HepG2 (cell line): ENCODE data around the gene ROMO1. TPM values are rescaled to one million over a fixed set of nuclear protein-coding genes. Genes with fewer than 3 reads are reported as not detected.

Source experiments
- AFF4 ChIP-seq: sonication (generic); formaldehyde crosslinking; IDR thresholded peaks from 2 replicates; pipeline ENCODE4 v1.4.0; 2020; ENCODE audit warnings: missing genetic modification reagents
- HOXA9 ChIP-seq: sonication (generic); formaldehyde crosslinking; IDR thresholded peaks from 2 replicates; pipeline ENCODE4 v1.8.1; 2022; ENCODE audit warnings: missing genetic modification reagents, mild to moderate bottlenecking, moderate library complexity, borderline replicate concordance
- MLXIP ChIP-seq: sonication (generic); formaldehyde crosslinking; IDR thresholded peaks from 2 replicates; pipeline ENCODE4 v1.9.0; 2021; ENCODE audit warnings: missing genetic modification reagents, borderline replicate concordance
- NAIF1 ChIP-seq: sonication (generic); formaldehyde crosslinking; IDR thresholded peaks from 2 replicates; pipeline ENCODE4 v1.5.0; 2020; ENCODE audit warnings: mild to moderate bottlenecking, missing genetic modification reagents, borderline replicate concordance
- NFIC ChIP-seq: IDR thresholded peaks from 2 replicates; pipeline ENCODE4 v1.6.1; 2012; ENCODE audit warnings: mild to moderate bottlenecking, low read length, inconsistent platforms
- NR3C1 ChIP-seq: sonication (generic); formaldehyde crosslinking; IDR thresholded peaks from 2 replicates; pipeline ENCODE4 v1.4.0; 2020; ENCODE audit warnings: missing genetic modification reagents
- PCBP1 ChIP-seq: fragments of 200-400 bp; formaldehyde crosslinking; IDR thresholded peaks from 2 replicates; pipeline ENCODE4 v1.6.1; 2017; ENCODE audit warnings: mild to moderate bottlenecking, low read depth, low read length, borderline replicate concordance
- RARA ChIP-seq: IDR thresholded peaks from 2 replicates; pipeline ENCODE4 v1.6.1; 2016; ENCODE audit warnings: missing genetic modification reagents, missing compliant biosample characterization
- RBM22 ChIP-seq: fragments of 200-400 bp; formaldehyde crosslinking; optimal IDR thresholded peaks from 2 replicates; pipeline ENCODE3; 2017; ENCODE audit warnings: mild to moderate bottlenecking, low read length, moderate library complexity
- SRSF9 ChIP-seq: fragments of 200-400 bp; formaldehyde crosslinking; IDR thresholded peaks from 2 replicates; pipeline ENCODE4 v1.6.1; 2018; ENCODE audit warnings: borderline replicate concordance, mild to moderate bottlenecking, low read depth, low read length; ENCODE audit not compliant: insufficient read depth, poor library complexity, severe bottlenecking
- STAT6 ChIP-seq: sonication (generic); formaldehyde crosslinking; IDR thresholded peaks from 2 replicates; pipeline ENCODE4 v1.4.0; 2020; ENCODE audit warnings: missing genetic modification reagents, mild to moderate bottlenecking, borderline replicate concordance
- ZBTB10 ChIP-seq: sonication (generic); formaldehyde crosslinking; IDR thresholded peaks from 2 replicates; pipeline ENCODE4 v1.4.0; 2020; ENCODE audit warnings: missing genetic modification reagents, borderline replicate concordance
- ZNF136 ChIP-seq: sonication (generic); formaldehyde crosslinking; IDR thresholded peaks from 2 replicates; pipeline ENCODE4 v1.8.1; 2022; ENCODE audit warnings: low read depth, mild to moderate bottlenecking, moderate library complexity, missing genetic modification reagents
- ZNF484 ChIP-seq: sonication (generic); formaldehyde crosslinking; IDR thresholded peaks from 2 replicates; pipeline ENCODE4 v1.5.1; 2020; ENCODE audit warnings: mild to moderate bottlenecking, low read depth, missing genetic modification reagents, borderline replicate concordance
- ZNF556 ChIP-seq: sonication (generic); formaldehyde crosslinking; IDR thresholded peaks from 2 replicates; pipeline ENCODE4 v1.4.0; 2020; ENCODE audit warnings: mild to moderate bottlenecking, missing genetic modification reagents, borderline replicate concordance
- polyA plus RNA-seq, 8 experiments: library from polyadenylated mRNA; depleted of rRNA in 3 of 8; stranded (reverse) in 7 of 8; unstranded in 1 of 8; fragments of >200 nt; fragmentation: Illumina TruSeq in 4 of 8; extraction: Trizol in 4 of 8; gene quantifications; 2 replicates each; pipeline versions ENCODE4 v1.2.1 to v1.2.3, GENCODE V29; 2011 to 2016; ENCODE audit warnings: low read depth in 4 of 8, missing spikeins in 1 of 8, mixed read lengths in 1 of 8; ENCODE audit not compliant: insufficient read depth in 1 of 8
- total RNA-seq, 5 experiments: library from RNA; depleted of rRNA; stranded (reverse); fragments of >200 nt; fragmentation: Illumina TruSeq; extraction: Trizol; gene quantifications; 2 replicates each; pipeline ENCODE4 v1.2.3, GENCODE V29; 2016; ENCODE audit warnings: low read depth in 1 of 5

The ROMO1 gene
- total and polyA plus RNA-seq, 2 of the 13 experiments (the other 11 are each of a cell fraction or from before 2014, with no cell fraction given): 636 to 755 TPM

- TF ChIP-seq RBM22: no peak
- peak; percentile 63; the same call in 1 of the 2 replicates for TF ChIP-seq ZNF484
- TF ChIP-seq AFF4 (CRISPR knock-in tag): peak; percentile 60; the same call in 1 of the 2 replicates
- peak; percentile 18 for TF ChIP-seq ZBTB10 (CRISPR knock-in tag)
- 0 out of 2 replicates have a peak, but pooled peaks have one; percentile 59 for TF ChIP-seq NAIF1
- no peak for TF ChIP-seq SRSF9
- peak; percentile 76; the same call in 1 of the 2 replicates for TF ChIP-seq ZNF136 (CRISPR knock-in tag)
- TF ChIP-seq MLXIP: no peak
- no peak for TF ChIP-seq NFIC
- TF ChIP-seq HOXA9: no peak
- TF ChIP-seq ZNF556: peak; percentile 98
- TF ChIP-seq PCBP1: 0 out of 2 replicates have a peak, but pooled peaks have one; percentile 37
- no peak for TF ChIP-seq NR3C1 (CRISPR knock-in tag)
- peak; percentile 54 for TF ChIP-seq RARA
- TF ChIP-seq STAT6: peak; percentile 92; the same call in 1 of the 2 replicates
These were observed 34.6 kb upstream of the ROMO1 start, which contains the start of the genes CPNE1 and RBM12 (continued) for GRCh38 chr20:35664466-35665206.
